OCI-LY3 (cell line): ENCODE data around the gene FRMD4A.

Experiments used
- CTCF ChIP-seq: fragments of 200-600, 300-600 bp; sonication (generic); IDR thresholded peaks from 2 replicates; pipeline ENCODE4 v1.5.1; 2014; ENCODE audit warnings: antibody characterized with exemption, low read length, low read depth
- EZH2phosphoT487 ChIP-seq: fragments of 200-600 bp; shearing (Covaris generic); IDR thresholded peaks from 2 replicates; pipeline ENCODE4 v1.6.1; 2018; ENCODE audit warnings: antibody characterized with exemption, mixed run types, low read depth

- TF ChIP-seq CTCF (no peak), EZH2phosphoT487 (no peak)
Observed at GRCh38 chr10:13631594-13631993, 699.1 kb downstream of the FRMD4A start.
